GM06990 (cell line): Measurements from ENCODE around the gene NIBAN1.
"Not testable (repeated sequence)": the region's sequence is repeated elsewhere in the genome, so short reads cannot be mapped to it uniquely, and the experiment has no call there.

Experiments
- DNase-seq: peaks from one replicate; pipeline ENCODE4 v3.0.0-alpha.2; 2011; ENCODE audit not compliant: insufficient read length; ENCODE audit errors: extremely low read depth
- H3K27me3 ChIP-seq: replicated peaks from 2 replicates; pipeline ENCODE4 v1.6.0; 2011; ENCODE audit warnings: low read length; ENCODE audit not compliant: control insufficient read depth, insufficient read depth
- H3K36me3 ChIP-seq: 2 replicates; pipeline ENCODE4 v1.5.1; 2011; ENCODE audit warnings: low read length; ENCODE audit not compliant: control insufficient read depth, insufficient read depth
- H3K4me3 ChIP-seq: replicated peaks from 2 replicates; pipeline ENCODE4 v1.5.1; 2011; ENCODE audit warnings: low read depth, mild to moderate bottlenecking, control low read depth, low read length
- CTCF ChIP-seq: IDR thresholded peaks from 2 replicates; pipeline ENCODE4 v1.5.1; 2011; ENCODE audit warnings: low read length, control low read depth, mild to moderate bottlenecking, inconsistent platforms; ENCODE audit not compliant: insufficient read depth, poor library complexity, severe bottlenecking

NIBAN1 gene

GRCh38 chr1:185014941-185015340 is 40.6 kb upstream of the NIBAN1 start:
- TF ChIP-seq CTCF: no peak
- Histone ChIP-seq H3K4me3 (no peak overlapping the region), H3K36me3 (no peaks in the 10 kb centered on the region), H3K27me3 (no peaks in the 10 kb centered on the region)
- no peak for DNase-seq

- Histone ChIP-seq H3K4me3 (no peak overlapping the region), H3K36me3 (no peaks in the 10 kb centered on the region), H3K27me3 (no peaks in the 10 kb centered on the region)
- TF ChIP-seq CTCF: no peak
- DNase-seq: no peak
Observed at GRCh38 chr1:185010361-185010760, 36.1 kb upstream of the NIBAN1 start.

- DNase-seq: no peak
- H3K4me3 ChIP-seq: no peak overlapping the region
- no peaks in the 10 kb centered on the region for H3K36me3 ChIP-seq
- H3K27me3 ChIP-seq: no peaks in the 10 kb centered on the region
- no peak for TF ChIP-seq CTCF
Observed at GRCh38 chr1:185008838-185009237, 34.5 kb upstream of the NIBAN1 start.

GRCh38 chr1:185001312-185001880 is 27.1 kb upstream of the NIBAN1 start:
- H3K36me3 ChIP-seq, DNase-seq, H3K27me3 ChIP-seq, H3K4me3 ChIP-seq: not testable (repeated sequence)

GRCh38 chr1:184999974-185000373 is 25.7 kb upstream of the NIBAN1 start:
- DNase-seq, H3K4me3 ChIP-seq, H3K36me3 ChIP-seq: not testable (repeated sequence)

GRCh38 chr1:184994301-184994700 is 20.0 kb upstream of the NIBAN1 start:
- Histone ChIP-seq H3K36me3 (no peaks in the 10 kb centered on the region), H3K27me3 (no peaks in the 10 kb centered on the region), H3K4me3 (no peak overlapping the region)
- no peak for TF ChIP-seq CTCF
- no peak for DNase-seq

More at GRCh38 chr1:184999974-185000373, 25.7 kb upstream of the NIBAN1 start:
- not testable (repeated sequence) for H3K27me3 ChIP-seq

- H3K36me3 ChIP-seq: no peaks in the 10 kb centered on the region
- H3K4me3 ChIP-seq: no peak overlapping the region
- TF ChIP-seq CTCF: no peak
- H3K27me3 ChIP-seq: no peaks in the 10 kb centered on the region
- DNase-seq: no peak
Observed at GRCh38 chr1:184992271-184992670, 18.0 kb upstream of the NIBAN1 start.
